Hypothalamus (tissue), 51 donors: ENCODE results near the gene HAUS2.
"Not testable (repeated sequence)": the region's sequence is repeated elsewhere in the genome, so short reads cannot be mapped to it uniquely, and the experiment has no call there.

Experiments used
- DNase-seq, 51 donors: peaks; one replicate each; lab custom pipeline; 2025; lab: John Stamatoyannopoulos, UW

The HAUS2 gene

DNA sequence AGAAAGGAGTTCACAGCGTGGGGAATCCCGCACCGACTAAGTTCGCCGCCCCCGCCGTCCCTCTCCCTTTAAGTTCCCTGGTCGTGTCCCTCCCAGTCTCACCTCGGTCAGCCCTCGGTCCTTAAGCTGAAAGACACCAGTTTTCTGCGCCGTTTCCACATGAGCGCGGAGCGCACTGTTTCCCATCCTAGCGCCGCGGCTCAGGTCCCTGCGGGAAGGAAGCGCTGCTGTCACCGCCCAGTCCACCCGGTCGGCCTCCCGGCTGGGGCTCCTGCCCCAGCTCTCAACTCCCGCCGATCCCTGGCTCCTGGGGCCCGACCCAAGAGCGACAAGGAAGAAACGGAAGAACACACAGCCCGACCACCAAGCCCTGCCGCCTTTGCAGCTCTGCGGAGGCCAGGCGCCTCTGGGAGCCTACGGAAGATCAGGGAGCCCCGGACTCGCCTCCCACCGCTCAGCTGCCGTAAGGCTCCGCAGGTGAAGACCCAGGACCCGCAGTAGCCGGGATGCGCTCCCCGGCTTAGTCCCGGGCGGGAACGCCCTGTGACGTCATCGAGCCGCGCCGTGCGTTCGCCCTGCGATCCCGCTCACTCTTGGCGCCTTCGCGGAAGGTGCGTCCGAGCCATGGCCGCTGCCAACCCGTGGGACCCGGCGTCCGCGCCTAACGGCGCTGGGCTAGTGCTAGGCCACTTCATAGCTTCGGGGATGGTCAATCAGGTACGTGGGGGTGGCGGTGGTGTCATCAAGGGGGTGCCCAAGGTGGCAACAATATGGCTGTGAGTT, at the start of gene HAUS2, which contains the start of gene LRRC57:
Gene HAUS2 (plus strand): TSS at position 590 of the 783 bp plus-strand sequence. CDS start 35 bp downstream, at position 625.
Gene LRRC57 (minus strand): TSS at position 545 of the 783 bp plus-strand sequence. CDS start 359 bp downstream, at position 186.
- peak; percentile 38 to 89 (median 68) for DNase-seq

DNA sequence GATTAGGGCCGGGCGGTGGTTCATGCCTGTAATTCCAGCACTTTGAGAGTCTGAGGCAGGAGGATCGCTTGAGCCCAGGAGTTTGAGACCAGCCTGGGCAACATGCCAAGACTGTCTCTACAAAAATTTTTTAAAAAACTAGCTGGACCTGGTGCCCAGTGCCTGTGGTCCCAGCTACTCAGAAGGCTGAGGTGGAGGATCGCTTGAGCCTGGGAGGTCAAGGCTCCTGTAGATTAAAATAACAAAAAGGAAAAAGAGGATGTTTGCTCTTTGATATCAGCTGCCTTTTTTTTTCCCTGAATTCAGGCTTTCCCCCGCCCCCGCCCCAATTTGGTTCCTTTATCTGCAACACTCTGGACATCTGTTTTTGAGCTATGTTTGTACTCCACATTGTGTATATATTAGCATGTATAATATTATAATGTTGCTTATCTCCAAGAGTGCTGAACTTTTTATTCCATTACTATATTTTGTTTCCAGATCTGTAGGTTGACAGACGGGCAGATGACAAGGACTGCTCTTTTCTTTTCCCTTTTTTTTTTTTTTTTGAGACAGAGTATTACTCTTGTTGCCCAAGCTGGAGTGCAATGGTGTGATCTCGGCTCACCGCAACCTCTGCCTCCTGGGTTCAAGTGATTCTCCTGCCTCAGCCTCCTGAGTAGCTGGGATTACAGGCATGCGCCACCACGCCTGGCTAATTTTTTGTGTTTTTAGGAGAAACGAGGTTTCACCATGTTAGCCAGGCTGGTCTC, 48.6 kb upstream of the HAUS2 start:
- peak in 1 of 51 donors; percentile 7 for DNase-seq

GRCh38 chr15:42502477-42502876, 46.2 kb upstream of the HAUS2 start:
- DNase-seq = no peak

DNA sequence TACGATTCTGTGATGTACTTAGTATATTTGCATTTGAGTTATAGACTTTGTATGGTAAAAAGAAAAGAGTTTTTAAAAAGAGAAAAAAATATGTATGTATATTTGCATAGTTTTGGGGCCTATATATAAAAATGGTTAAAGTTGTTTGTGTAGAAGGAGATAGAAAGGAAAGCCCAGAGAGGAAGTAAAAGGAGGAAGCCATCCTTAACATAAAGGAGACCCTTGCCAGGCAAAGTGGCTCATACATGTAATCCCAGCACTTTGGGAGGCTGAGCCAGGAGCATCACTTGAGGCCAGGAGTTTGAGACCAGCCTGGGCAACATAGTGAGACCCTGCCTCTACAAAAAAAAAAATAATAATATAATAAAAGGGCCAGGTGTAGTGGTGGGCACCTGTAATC, 44.8 kb upstream of the HAUS2 start:
- DNase-seq = no peak

DNA sequence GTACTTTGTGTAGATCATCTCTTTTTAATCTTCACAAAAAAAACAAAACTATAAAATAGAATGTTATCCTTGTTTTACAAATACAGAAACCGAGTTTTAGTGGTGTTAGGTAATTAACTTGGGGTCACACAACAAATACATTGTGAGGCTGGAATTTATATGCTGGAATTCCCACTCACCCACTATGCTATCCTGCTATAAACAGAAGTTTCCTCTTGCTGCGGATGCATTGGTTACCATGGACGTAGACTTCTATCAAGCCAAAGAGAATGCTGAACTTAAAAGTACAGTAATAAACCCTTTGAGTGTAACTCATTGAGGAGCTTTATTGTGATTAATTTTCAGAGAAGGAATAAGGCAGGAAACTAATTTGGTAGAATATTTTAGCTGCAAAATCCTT, 44.0 kb upstream of the HAUS2 start:
- no peak for DNase-seq

GRCh38 chr15:42507514-42507913, 41.1 kb upstream of the HAUS2 start:
- no peak for DNase-seq

DNA sequence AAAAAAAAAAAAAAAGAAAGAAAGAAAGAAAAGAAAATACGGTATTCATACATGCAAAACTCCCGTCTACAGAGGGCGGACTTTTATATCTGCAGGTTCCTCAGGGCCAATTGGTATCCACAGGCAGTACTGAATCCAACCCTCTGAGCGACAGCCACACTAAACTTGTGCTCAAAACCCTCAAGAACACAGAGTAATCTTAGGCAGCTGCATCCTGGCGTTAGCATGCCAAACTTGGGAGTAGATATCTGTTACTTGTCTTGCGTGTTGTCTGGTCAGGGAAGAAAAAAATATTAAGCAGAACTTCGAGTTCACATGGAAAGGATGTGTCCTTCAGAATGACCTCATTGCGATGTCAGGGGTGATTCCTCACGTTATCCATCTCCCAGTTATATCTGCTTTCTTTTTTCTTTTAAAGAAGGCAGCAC, 40.4 kb upstream of the HAUS2 start:
- no peak for DNase-seq

- DNase-seq = no peak
Observed at GRCh38 chr15:42510258-42511006, 38.2 kb upstream of the HAUS2 start.

DNA sequence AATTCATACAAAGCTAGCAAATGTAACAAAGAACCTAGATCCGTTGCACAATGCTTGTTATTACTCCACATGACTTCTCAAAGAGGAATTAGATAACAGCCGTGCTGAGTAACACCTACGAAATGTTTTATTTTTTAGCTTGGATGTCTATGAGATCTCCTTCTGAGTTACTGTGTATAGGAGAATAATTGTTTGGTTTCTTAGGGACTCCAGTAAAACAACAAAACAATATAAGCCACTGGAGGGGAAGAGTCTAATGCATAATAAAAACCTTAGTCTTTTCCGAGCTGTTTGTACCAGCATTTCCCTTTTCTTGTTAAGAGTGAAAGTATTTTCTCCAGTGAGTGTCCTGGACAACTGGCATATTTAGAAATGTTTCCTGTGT, 37.6 kb upstream of the HAUS2 start:
- no peak for DNase-seq

DNA sequence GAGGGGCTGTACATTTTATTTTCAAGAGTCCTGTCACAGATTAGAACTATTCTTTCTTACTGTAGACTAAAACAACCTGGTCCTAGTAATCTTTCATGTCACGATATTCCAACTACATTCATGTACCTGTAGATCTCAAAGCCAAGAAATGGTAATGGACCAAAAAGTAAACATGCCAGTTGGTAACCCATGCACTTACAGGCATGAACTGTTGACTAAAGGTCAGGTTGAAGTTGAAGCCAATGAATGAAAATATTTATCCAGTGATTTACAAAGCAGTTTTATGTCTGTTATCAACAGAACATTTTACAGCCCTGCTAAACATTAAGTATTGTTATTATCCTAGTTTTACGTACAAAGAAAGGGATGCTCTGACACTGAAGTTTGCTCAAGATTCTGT, 25.3 kb upstream of the HAUS2 start:
- DNase-seq = no peak

DNA sequence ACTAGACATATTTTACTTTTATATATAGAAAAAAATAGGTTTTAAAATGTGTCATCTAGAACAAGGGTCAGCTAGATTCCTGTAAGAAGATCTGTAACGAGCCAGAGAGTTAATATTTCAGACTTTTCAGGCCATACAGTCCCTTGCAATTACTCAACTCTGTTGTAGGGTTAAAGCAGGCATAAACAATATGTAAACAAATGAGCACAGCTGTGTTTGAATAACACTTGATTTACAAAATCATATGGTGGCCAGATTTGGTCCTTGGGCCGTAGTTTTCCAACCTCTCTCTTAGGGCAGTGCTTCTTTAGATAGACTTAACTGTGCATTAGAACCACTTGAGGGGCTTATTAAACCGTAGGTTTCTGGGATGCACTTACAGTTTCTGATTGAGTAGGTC, 19.7 kb upstream of the HAUS2 start:
- DNase-seq = no peak

- no peak for DNase-seq
Observed at GRCh38 chr15:42533246-42533645, 15.4 kb upstream of the HAUS2 start.

DNA sequence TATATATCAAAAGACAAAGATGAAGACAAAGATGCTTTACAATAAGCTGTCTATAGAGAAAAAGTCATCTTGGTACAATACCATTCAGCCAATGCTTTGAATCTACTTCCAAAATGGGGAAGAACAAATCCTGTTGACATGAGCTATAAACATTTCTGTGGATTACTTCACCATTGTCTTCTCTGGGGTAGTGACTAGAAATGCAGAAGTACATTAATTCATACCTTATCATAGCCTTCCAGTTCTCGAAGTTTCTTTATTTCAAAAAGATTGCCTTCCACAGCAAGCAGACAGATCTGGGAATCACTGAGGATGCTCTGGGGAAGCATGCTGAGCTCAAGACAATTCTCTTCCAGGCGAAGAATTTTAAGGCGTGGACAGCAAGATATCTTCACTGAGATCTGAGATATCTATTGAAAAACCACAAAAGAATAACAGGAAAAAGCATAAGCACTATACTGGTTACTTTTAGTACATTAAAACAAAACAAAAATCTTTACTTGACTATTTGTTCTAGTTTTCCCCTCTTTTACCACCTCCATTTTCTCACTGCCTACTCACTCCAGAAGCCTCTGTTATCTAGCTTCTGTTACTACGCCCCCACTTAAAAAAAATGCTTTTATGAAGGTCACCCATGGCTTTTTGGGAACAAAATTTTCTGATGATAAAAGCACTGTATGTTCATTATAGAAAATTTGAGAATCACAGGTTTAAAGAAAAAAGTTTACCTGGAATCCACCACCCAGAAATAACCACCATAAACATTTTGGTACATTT, 3.6 kb upstream of the HAUS2 start:
- no peak for DNase-seq

DNA sequence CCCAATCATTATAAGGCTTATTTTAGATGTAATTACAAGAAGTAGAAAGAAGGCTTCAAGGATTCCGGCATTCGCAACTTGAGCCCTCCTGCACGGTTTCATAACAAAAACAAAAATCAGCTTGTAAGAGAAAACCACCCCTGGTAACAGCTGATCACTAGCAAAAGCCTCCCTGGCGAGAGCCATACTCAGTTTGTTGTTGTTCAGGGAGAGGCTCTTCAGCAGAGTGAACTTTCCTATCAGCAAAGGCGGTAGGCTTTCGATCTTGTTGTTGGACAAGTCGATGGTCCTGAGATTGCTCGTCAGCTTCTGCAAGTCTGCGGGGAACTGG, 755 bp upstream of the HAUS2 start:
- no peak for DNase-seq

DNA sequence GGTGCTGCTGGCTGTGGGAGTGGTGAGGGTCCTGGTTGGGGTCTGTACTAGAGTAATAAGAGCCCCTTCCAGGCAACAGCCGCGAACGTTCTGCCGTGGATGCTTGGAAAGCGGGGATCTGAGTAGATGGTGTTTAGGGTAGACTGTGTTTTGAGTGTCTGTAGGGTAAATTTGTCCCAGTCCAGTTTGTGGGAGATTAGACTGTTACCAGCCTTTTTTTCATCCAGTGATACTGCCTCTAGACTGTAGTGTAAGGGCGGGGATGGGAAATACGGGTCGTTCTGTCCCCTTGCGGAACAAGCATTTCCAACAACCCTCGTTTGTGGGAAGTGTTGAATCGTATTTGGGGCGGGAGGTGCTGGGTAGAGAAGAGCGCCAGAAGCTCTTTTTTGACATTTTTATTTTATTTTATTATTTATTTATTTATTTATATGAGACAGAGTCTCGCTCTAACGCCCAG, 424 bp downstream of the HAUS2 start:
- DNase-seq = peak in 7 of 51 donors; percentile 21 to 49 (median 36)

DNA sequence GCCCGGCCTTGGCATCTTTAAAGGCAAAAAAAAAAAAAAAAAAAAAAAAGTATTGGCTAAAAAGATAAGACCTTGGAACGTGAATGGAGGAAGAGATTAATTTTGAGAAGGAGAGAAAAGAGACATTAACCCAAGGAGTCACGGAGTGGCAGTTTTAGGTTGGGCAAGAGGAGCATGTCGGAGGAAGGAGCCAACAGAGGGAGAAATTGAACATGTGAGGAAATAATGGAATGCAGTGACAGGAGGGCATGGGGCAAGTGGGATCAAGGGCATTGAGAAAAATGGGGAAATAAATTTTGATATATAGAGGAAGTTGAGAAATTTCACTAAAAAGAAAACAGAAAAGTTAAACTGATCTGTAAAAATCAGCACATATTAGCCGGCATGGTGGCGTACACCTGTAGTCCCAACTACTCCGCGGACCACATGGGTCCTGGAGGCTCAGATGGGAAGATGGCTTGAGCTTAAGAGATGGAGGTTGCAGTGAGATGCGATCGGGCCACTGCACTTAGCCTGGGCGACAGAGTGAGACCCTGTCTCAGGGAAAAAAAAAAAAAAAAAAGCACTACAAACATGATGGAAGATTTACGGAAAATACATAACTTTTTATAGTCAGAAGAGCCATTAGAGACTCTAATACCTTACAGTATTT, 1.2 kb downstream of the HAUS2 start:
- no peak for DNase-seq

DNA sequence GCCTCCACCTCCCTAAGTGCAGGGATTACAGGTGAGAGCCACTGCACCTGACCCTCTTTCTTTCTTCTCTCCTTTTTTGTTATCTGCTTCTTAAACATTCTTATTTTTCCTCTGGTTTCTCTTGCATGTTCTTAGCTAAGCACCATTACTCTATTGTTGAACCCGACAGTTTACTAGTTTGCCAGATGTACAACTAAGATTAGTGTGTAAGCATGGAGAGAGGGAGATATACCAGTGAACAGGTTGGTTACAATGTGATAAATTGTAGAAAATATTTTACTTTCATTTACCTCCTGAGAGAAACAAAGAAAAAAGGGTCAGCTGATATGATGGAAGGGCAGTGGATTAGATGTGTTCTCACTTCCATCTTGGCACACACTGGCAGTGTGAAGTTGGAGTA, 4.9 kb downstream of the HAUS2 start:
- no peak for DNase-seq

DNA sequence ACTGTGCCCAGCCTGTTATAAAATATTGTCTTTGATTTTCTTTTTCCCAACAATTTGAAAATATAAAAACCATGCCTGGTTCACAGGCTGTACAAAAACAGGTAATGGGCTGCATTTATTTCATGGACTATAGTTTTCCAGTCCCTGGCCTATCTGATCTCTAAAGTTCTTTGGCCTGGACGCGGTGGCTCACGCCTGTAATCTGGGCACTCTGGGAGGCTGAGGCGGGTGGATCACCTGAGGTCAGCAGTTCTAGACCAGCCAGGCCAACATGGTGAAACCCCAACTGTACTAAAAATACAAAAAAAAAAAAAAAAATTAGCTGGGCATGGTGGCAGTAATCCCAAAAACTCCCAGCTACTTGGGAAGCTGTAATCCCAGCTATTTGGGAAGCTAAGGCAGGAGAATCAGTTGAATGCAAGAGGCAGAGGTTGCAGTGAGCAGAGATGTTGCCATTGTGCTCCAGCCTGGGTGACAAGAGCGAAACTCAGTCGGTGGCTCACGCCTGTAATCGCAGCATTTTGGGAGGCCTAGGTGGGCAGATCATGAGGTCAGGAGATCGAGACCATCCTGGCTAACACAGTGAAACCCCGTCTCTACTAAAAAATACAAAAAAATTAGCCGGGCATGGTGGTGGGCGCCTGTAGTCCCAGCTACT, 8.0 kb downstream of the HAUS2 start:
- DNase-seq = not testable (repeated sequence)

DNA sequence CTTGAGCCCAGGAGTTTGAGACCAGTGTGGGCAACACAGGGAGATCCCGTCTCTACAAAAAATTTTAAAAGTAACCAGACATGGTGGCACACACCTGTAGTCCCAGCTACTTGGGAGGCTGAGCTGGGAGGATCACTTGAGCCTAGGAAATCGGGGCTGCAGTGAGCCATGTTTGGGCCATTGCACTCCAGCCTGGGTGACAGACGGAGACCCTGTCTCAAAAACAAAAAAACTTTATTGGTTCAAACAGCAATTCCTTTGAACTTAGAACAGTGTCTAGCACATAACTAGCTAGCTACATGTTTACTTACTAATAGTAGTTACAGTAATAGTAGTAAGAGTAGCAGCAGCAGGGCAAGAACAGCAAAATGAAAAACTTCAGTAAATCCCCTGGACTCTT, 10.1 kb downstream of the HAUS2 start:
- no peak for DNase-seq
